ENCODE data around the gene CKMT2. TPM values are rescaled to one million over a fixed set of nuclear protein-coding genes. Genes with fewer than 3 reads are reported as not detected.
A peak's percentile ranks its signal among the peaks of the same experiment; 100 is the strongest.

CKMT2 gene
- total RNA-seq, 1 donor from 2014 or later, result 0.18 TPM

DNA sequence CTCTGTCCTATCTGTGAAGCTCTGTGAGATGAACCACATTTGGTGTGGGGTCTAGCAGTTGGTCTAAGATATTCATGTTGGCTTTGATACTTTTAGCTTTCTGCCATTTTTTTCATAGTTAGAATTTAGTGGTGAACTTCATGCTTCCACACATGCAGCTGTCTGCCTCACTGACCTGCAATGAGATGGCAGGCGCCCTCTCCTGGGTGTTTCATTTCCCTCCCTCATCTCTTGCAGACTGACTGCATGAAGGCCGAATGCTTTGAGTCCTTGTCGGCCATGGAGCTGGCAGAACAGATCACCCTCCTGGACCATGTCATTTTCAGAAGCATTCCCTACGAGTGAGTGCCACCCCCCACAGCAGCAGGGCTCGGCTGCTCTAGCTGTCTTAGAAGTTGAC, 26.1 kb upstream of the CKMT2 start:
- peaks cover 5% of the 10 kb centered on the region for H3K27me3 Mint-ChIP-seq (ENCODE audit: unreplicated experiment)
- H3K27ac Mint-ChIP-seq (ENCODE audit: unreplicated experiment), result no peak overlapping the region
- no peak overlapping the region for H3K4me3 Mint-ChIP-seq (ENCODE audit: unreplicated experiment)
- no peaks in the 10 kb centered on the region for H3K36me3 Mint-ChIP-seq (ENCODE audit: low read depth, unreplicated experiment)
- no peaks in the 10 kb centered on the region for H3K4me1 Mint-ChIP-seq (ENCODE audit: unreplicated experiment)
- H3K9me3 Mint-ChIP-seq (ENCODE audit: unreplicated experiment), result no peaks in the 10 kb centered on the region
- DNase-seq (ENCODE audit: low spot score), result peak; percentile 34
- TF ChIP-seq, protein P1, sequence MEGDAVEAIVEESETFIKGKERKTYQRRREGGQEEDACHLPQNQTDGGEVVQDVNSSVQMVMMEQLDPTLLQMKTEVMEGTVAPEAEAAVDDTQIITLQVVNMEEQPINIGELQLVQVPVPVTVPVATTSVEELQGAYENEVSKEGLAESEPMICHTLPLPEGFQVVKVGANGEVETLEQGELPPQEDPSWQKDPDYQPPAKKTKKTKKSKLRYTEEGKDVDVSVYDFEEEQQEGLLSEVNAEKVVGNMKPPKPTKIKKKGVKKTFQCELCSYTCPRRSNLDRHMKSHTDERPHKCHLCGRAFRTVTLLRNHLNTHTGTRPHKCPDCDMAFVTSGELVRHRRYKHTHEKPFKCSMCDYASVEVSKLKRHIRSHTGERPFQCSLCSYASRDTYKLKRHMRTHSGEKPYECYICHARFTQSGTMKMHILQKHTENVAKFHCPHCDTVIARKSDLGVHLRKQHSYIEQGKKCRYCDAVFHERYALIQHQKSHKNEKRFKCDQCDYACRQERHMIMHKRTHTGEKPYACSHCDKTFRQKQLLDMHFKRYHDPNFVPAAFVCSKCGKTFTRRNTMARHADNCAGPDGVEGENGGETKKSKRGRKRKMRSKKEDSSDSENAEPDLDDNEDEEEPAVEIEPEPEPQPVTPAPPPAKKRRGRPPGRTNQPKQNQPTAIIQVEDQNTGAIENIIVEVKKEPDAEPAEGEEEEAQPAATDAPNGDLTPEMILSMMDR (IDR thresholded peaks at IDR 0.05; ENCODE audit: unreplicated experiment), result no peak

- H3K27me3 Mint-ChIP-seq (ENCODE audit: unreplicated experiment), result peaks cover 5% of the 10 kb centered on the region
- no peaks in the 10 kb centered on the region for H3K36me3 Mint-ChIP-seq (ENCODE audit: low read depth, unreplicated experiment)
- no peak overlapping the region for H3K4me3 Mint-ChIP-seq (ENCODE audit: unreplicated experiment)
- no peak for DNase-seq (ENCODE audit: low spot score)
- no peak overlapping the region for H3K27ac Mint-ChIP-seq (ENCODE audit: unreplicated experiment)
- TF ChIP-seq, protein P1 (IDR thresholded peaks at IDR 0.05; ENCODE audit: unreplicated experiment), result no peak
- H3K9me3 Mint-ChIP-seq (ENCODE audit: unreplicated experiment), result no peaks in the 10 kb centered on the region
- no peaks in the 10 kb centered on the region for H3K4me1 Mint-ChIP-seq (ENCODE audit: unreplicated experiment)
Observed at GRCh38 chr5:81208904-81209303, 24.2 kb upstream of the CKMT2 start.

- H3K4me3 Mint-ChIP-seq (ENCODE audit: unreplicated experiment), result no peak overlapping the region
Observed at GRCh38 chr5:81209386-81209785, 23.7 kb upstream of the CKMT2 start.

DNA sequence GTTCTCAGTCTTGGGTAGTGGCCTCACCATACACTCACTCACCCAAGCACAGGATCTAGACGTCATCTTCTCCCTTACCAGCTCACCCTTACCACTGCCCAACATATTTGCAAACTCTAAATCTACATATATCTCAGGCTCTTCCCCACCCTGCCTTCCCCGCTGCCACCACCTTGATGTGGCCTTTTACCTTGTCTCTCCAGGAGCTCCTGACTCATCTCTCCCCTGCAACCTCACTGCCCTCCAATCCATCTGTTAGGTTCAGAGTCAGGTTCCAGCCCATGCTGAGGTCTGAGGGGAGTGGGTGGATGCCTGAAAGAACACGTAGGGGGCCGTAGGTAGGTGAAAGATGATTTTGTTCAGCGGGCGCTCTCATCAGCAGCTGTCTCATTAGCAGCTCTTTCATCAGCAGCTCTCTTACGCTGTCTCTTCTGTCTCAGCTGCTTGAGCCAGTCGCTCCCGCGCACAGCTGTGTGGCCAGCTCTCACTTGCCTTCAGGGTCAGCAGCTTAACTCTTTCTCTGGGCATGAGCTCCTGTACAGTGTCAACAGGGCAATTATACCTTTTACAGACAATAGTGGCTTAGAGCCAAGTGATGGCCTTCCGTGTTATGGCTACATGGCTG, 23.1 kb upstream of the CKMT2 start:
- no peak for DNase-seq (ENCODE audit: low spot score)
- Mint-ChIP-seq H3K4me3 (ENCODE audit: unreplicated experiment) (no peak overlapping the region), H3K27me3 (ENCODE audit: unreplicated experiment) (peaks cover 5% of the 10 kb centered on the region), H3K9me3 (ENCODE audit: unreplicated experiment) (no peaks in the 10 kb centered on the region), H3K27ac (ENCODE audit: unreplicated experiment) (no peak overlapping the region), H3K36me3 (ENCODE audit: low read depth, unreplicated experiment) (no peaks in the 10 kb centered on the region), H3K4me1 (ENCODE audit: unreplicated experiment) (no peaks in the 10 kb centered on the region)
- TF ChIP-seq, protein P1 (IDR thresholded peaks at IDR 0.05; ENCODE audit: unreplicated experiment), result no peak

More at GRCh38 chr5:81209386-81209785, 23.7 kb upstream of the CKMT2 start:
- no peak overlapping the region for H3K27ac Mint-ChIP-seq (ENCODE audit: unreplicated experiment)
- DNase-seq (ENCODE audit: low spot score), result no peak
- H3K9me3 Mint-ChIP-seq (ENCODE audit: unreplicated experiment), result no peaks in the 10 kb centered on the region
- TF ChIP-seq, protein P1 (IDR thresholded peaks at IDR 0.05; ENCODE audit: unreplicated experiment), result no peak
- H3K36me3 Mint-ChIP-seq (ENCODE audit: low read depth, unreplicated experiment), result no peaks in the 10 kb centered on the region
- H3K4me1 Mint-ChIP-seq (ENCODE audit: unreplicated experiment), result no peaks in the 10 kb centered on the region
- H3K27me3 Mint-ChIP-seq (ENCODE audit: unreplicated experiment), result peaks cover 5% of the 10 kb centered on the region

GRCh38 chr5:81212211-81212751, 20.8 kb upstream of the CKMT2 start:
- no peak for DNase-seq (ENCODE audit: low spot score)
- Mint-ChIP-seq H3K4me3 (ENCODE audit: unreplicated experiment) (no peak overlapping the region), H3K9me3 (ENCODE audit: unreplicated experiment) (no peaks in the 10 kb centered on the region), H3K27me3 (ENCODE audit: unreplicated experiment) (peaks cover 3% of the 10 kb centered on the region), H3K36me3 (ENCODE audit: low read depth, unreplicated experiment) (no peaks in the 10 kb centered on the region), H3K27ac (ENCODE audit: unreplicated experiment) (no peak overlapping the region), H3K4me1 (ENCODE audit: unreplicated experiment) (no peaks in the 10 kb centered on the region)
- TF ChIP-seq, protein P1 (IDR thresholded peaks at IDR 0.05; ENCODE audit: unreplicated experiment), result no peak
